ENCODE results near the gene PEX11A.

The PEX11A gene

DNA sequence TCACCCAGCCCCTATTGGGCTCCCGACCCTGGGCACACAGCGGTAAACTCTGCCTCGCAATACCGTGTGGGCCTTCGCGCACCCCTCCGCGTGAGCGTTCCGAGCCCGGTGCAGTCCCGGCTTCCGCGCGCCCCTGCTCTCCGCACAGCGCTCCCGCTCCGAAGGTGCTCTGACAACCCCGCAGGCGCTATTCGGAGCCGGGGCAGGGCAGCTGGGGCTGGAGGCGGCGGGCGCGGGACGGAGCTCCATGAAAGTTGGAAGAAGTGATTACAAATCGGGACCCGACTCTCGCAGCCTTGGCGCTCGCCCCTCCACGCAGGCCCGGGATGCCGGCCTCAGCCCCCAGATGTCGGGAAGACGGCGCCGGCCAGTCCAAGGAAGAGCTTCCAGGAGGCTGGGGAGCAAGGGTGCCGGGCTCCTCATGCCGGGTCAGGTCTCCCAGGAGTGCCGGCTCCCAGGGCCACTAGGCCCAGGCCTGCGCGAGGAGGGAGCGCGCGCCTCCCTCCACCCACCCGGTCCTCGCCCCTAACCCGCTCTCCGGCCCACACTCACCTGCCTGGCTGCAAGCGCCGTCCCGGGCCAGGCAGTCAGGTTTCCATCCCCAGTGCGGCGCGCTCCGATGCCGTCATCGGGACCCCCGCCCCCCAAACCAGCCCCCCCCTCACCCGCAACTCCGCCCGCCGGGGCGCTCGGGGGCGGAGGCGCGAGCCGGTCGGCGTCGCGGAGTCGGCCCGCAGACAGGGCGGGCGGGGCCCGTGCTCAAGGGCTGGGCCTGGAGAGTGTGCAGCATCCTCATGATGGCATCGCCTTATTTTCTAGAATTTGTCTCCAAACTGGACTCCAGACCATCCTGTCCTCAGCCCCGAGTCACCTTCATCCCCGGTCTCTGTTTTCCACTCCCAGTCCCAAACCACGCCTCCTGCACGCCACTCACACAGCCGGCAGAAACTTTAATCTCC, 35.4 kb downstream of the PEX11A start, which contains the start of gene KIF7:
TSS of gene KIF7 (minus strand) at position 621 of the 959 bp plus-strand sequence. CDS start 2,537 bp downstream, outside the sequence.
- no peak for DNase-seq

DNA sequence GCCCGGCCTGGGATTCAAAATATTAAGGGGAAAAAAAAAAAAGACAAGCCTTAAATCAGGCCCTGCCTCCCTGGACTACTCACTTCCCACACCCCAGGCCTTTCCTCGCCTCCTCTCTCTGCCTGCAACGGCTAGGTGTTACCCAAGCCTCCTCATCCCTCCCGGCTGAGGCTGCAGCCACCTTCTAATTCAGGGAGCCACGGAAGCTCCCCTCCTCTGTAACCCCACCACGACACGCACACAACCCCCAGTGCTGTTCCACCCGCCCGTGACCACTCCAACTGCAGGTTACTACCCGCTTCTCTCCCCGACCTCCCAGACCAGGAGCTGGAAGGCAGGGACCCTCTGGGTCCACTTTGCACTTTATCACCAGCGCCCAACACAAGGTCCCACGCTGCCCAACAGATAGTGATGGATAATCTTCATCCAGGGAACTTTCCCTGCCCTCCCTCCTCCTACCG, 36.2 kb downstream of the PEX11A start:
- DNase-seq: no peak

DNA sequence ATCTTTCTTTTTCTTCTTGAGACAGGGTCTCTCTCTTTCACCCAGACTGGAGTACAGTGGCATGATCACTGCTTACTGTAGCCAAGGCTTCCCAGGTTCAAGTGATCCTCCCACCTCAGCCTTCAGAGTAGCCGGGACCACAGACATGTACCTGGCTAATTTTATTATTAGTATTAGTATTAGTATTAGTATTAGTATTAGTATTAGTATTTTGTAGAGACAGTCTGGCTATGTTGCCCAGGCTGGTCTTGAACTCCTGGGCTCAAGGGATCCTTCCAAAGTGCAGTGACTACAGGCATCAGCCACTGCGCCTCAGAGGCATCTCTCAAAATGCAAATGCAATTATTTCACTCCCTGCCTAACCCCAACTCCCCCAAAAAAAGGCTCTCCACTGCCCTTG, 37.0 kb downstream of the PEX11A start:
- no peak for DNase-seq

DNA sequence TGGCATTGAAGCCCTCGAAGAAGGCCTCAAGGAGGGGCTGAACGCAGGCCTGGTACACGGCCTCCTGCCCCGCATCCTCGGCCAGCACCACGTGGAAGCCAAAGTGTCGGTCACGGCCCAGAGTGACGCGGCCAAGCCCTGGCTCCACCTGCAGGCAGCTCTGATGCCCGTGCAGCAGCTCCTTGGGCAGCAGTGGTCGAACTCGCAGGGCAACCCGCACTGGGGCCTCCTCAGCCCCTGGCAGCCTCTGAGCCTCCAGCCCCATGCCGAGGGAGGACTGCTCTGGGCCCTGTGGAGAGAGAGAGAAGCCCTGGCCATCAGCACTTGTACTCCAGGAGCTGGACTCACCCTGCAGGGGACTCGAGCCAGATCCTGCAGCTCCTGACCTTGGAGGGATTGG, 37.9 kb downstream of the PEX11A start:
- no peak for DNase-seq

DNA sequence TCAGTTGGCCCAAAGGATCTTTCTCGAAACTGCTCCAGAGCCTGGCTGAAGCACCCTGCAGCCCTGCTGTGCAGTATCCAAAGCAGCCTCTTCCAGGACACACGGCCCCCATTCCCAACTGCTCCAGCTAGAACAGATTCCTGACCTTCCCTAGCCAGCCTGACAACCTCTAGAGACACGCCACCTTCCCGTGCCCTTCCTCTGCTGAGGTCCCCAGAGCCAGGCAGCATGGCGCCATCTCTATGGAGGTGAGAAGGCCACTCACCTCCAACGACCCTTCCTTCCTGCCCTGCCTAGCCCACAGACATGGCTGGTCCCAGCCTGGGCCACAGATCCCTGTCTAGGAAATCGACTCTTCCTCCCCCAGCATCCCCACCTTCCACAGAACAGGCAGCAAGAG, 38.4 kb downstream of the PEX11A start:
- no peak for DNase-seq

DNA sequence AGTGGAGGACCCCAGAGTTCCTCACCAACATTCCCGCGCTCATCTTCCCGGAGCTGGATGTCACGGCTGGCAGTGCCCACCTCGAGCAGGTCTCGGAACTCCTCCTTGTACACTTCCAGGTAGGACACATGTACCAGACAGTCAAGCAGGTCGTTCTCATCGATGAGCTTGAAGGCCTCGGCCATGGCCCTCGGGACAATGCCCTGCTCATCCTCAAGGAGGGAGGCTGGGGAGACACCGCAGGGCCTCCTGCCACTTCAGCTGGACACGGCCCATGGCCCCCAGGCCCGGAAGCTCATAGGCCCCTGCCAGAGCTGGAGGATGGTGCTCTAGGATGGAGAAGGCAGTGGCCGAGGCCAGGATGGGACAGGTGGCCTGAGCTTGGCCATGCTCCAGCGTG, 40.8 kb downstream of the PEX11A start:
- DNase-seq: no peak

DNA sequence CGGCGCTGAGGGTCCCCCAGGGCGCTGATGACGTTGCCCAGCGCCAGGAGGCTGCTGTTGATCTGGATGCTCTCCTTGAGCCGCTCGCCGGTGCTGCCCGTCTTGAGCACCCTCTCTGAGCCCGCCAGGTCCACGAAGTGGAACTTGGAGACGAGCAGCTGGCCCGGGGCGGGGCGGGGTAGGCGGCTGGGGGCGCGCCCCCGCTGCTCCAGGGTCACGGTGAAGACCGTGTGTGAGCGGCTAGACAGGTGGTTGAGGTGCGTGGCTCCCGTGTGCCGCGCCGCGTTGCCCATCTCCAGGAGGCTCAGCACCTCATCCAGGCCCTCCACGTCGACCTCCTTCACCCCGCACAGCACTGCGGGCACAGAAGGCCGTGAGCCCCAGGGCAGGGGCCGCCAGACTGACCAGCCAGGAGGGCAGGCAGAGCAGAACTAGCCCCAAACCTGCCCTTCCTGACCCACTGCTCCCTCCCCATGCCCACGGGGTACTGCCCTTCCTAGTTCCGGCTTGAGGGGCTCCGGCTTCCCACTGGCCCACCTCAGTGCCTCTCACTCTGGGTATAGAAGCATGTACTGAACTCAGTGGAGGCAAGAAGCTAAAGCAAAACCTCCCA, 41.4 kb downstream of the PEX11A start:
- no peak for DNase-seq

DNA sequence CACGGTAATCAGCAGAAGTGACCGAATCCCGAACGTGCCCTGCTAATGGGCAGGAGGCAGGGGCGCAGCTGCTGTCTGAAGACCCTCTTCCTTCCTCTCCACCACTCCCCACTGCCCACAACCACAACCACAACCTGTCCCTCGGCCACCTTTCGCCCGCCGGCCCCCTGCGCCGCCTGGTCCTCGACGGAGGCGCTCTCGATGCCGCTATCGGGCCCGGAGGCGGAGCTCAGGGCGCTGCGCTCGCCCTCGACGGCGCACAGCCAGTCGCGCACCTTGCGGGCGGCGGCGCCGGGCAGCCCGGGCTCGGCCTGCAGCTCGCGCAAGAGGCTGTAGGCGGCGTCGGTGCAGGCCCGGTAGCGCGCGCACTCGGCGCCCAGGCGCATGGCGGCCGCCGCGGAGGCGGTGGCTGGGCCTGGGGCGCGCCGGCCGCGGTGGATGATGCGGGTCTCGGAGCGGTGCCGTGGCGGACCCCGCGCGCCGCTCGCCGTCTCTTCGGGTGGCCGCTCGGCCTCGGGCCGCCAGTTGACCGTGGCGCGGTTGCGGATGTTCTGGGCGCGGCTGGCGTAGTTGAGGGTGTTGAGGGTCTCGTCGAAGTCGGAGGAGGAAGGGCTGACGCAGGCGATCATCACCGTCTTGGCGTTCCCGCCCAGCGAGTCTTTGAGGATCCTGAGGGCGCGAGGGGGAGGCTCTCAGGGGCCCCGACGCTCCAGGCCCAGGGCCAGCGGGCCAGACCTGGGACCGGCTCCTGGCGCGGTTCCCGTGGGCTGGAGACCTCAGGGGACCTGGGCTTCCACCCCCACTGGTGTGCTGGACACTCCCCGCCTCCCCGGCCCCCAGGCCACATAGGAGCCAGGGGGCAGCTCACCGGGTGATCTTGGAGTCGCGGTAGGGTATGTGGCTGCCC, 42.2 kb downstream of the PEX11A start:
- no peak for DNase-seq

- no peak for DNase-seq
These were observed 43.2 kb downstream of the PEX11A start for GRCh38 chr15:89647191-89647851.

DNA sequence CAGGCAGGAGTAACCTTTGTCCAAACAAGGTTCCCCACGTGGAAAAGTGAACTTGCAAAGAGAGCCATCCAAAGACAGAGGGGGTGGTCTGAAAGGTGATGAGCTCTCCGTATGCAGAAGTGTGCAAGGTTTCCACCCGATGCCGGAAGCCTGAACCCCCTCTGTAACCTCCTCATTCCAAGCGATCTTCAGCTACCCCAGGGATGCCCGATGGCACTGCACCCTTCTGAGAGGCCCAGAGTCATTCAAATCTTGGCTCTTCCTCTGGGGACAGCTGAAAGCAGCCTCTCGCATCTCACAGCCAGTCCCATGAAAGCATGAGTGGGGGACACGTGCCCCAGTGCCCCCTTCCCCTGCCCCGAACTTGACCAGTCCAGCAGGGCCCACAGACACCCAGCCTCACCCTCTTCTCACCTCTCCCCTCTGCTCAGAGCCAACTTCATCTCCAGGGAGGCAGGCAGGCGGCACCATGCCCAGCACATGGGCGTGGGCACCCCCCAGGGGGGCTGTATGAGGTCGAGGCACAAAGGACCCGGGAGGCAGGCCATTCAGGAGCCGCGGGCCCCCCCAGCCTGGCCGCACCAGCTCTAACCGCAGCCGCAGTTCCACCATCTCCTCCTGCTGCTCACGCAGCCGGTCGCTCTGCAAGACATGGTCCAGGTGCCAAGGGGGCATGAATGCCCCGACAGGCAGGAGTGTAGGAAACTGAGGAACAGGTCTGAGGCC, 44.0 kb downstream of the PEX11A start:
- no peak for DNase-seq

GRCh38 chr15:89645680-89646079, 44.9 kb downstream of the PEX11A start:
- no peak for DNase-seq

GRCh38 chr15:89642106-89642505, 48.4 kb downstream of the PEX11A start:
- DNase-seq: no peak

DNA sequence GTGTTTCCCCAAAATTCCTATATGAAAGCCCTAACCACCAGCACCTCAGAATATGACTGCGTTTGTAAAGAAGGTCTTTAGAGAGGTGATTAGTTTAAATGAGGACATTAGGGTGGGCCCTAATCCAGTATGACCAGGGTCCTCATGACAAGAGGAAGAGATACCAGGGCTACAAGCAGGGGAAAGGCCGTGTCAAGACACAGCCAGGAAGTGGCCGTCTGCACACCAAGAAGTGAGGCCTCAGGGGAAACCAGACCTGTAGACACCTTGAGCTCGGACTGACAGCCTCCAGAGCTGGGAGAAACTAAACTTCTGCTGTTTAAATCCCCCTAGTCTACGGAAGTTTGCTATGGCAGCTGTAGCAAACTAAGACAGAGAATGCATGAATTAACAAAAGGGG, 49.5 kb downstream of the PEX11A start:
- no peak for DNase-seq

GRCh38 chr15:89640245-89640644, 50.3 kb downstream of the PEX11A start:
- no peak for DNase-seq

DNA sequence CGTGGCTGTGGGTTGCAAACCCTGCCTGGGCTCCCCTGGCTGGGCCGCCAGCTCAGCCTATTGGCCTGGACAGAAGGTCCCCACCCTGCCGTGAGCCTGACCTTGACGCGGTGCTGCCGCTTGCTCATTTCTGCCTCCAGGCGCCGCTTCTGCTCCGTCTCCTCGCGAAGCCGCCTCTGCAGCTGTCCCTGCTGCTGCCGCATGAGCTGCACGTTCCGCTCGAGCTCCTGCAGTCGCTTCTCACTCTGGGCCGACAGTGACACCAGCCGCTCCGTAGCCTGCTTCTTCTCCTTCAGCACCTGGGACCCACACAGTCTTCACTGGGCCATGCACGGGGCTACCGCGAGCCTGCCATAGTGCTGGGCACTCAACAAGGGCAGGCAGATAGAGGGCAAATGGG, 57.0 kb downstream of the PEX11A start:
- DNase-seq: no peak

DNA sequence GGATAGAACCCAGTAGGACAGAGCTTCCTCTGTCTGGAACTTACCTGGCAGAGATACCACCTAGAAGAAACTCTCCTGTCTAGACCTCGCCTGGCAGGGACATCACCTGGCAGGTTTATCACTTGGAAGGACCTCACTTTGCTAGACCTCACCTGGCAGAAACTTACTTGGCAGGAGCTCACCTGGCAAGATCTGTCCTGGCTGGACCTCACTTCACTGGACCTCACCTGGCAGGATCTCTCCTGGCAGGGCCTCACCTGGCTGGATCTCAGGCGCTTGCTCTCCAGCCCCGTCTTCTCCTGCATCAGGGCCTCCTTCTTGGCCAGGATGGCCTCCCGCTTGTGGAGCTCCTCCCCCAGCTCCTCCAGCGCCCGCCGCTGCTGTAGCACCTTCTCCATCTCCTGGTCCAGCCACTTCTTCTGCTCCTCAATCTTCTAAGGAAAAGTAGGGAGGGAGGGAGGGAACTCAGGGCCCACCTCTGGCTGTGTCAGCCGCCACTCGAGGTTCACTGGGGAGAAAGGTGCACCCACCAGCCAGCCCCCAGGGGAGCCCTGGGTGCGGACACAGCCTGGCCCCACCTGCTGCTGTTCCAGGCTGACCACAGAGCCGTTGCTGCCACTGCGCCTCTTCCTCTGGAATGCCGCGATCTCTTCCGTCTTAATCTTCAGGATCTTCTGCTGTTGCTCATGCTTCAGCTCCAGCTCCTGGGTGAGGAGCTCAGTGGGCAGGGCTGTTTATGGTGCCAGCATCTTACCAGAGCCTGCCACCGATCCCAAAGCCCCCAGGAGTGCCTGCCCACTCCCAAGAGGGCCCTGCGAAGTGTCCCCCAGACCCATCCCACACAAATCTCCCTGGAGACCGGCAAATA, 57.8 kb downstream of the PEX11A start:
- no peak for DNase-seq

- DNase-seq: no peak
These were observed 58.7 kb downstream of the PEX11A start for GRCh38 chr15:89631902-89632264.
